HEK293 (cell line): ENCODE measurements around the gene ICE1.

Source experiments
- CTCF ChIA-PET: fragments of 350-600 bp; formaldehyde crosslinking; extraction: SDS; loops from one replicate; lab custom pipeline; 2021; ENCODE audit warnings: antibody characterized with exemption; lab: Yijun Ruan, JAX
- POLR2A ChIA-PET: fragments of 300-600 bp; formaldehyde crosslinking; extraction: SDS; loops from one replicate; lab custom pipeline; 2020; ENCODE audit warnings: antibody characterized with exemption, inconsistent platforms; lab: Yijun Ruan, JAX
- H3K27ac ChIP-seq: fragments of 200-500 bp; sonication (Bioruptor generic); 2 replicates; pipeline ENCODE4 v1.5.1; 2014; ENCODE audit warnings: low read depth, low read length, control low read depth, inconsistent platforms; ENCODE audit errors: extremely low read depth
- H3K36me3 ChIP-seq, 2 experiments: fragments of 200-500 bp in 1 of 2; sonication (Bioruptor generic) in 1 of 2; 1 replicate in 1 of 2; 2 replicates in 1 of 2; pipeline ENCODE4 v1.5.1; 2014 to 2017; ENCODE audit warnings: inconsistent platforms in 2 of 2, low read length in 2 of 2; ENCODE audit not compliant: control insufficient read depth in 2 of 2, insufficient read depth in 1 of 2
- H3K4me1 ChIP-seq: fragments of 200-500 bp; sonication (Bioruptor generic); 2 replicates; pipeline ENCODE4 v1.5.1; 2014; ENCODE audit warnings: mild to moderate bottlenecking, low read length, inconsistent platforms; ENCODE audit not compliant: control insufficient read depth, insufficient read depth
- H3K4me3 ChIP-seq: 2 replicates; pipeline ENCODE4 v1.5.1; 2011; ENCODE audit warnings: low read depth, mild to moderate bottlenecking, control low read depth, low read length, moderate library complexity
- H3K9me3 ChIP-seq: fragments of 200-500 bp; sonication (Bioruptor generic); 2 replicates; pipeline ENCODE4 v1.5.1; 2014; ENCODE audit warnings: low read depth, low read length, inconsistent platforms; ENCODE audit not compliant: control insufficient read depth, insufficient read depth
- GLIS2 ChIP-seq: fragments of 450-650 bp; formaldehyde crosslinking; IDR thresholded peaks from 2 replicates; pipeline ENCODE4 v1.5.1; 2016; ENCODE audit warnings: missing biosample characterization, missing genetic modification characterization
- HOXD13 ChIP-seq: sonication (generic); formaldehyde crosslinking; IDR thresholded peaks from 2 replicates; pipeline ENCODE4 v1.8.0; 2022; ENCODE audit warnings: missing genetic modification reagents, borderline replicate concordance
- KLF7 ChIP-seq: fragments of 450-650 bp; formaldehyde crosslinking; IDR thresholded peaks from 2 replicates; pipeline ENCODE4 v1.5.1; 2016; ENCODE audit warnings: missing biosample characterization, missing genetic modification characterization, borderline replicate concordance
- ZBTB20 ChIP-seq: fragments of 450-650 bp; formaldehyde crosslinking; IDR thresholded peaks from 2 replicates; pipeline ENCODE4 v1.5.1; 2016; ENCODE audit warnings: missing biosample characterization, missing genetic modification characterization
- ZFP3 ChIP-seq: fragments of 450-650 bp; formaldehyde crosslinking; IDR thresholded peaks from 2 replicates; pipeline ENCODE4 v1.5.1; 2016; ENCODE audit warnings: low read depth, missing biosample characterization, missing genetic modification characterization
- ZNF121 ChIP-seq: fragments of 450-650 bp; formaldehyde crosslinking; IDR thresholded peaks from 2 replicates; pipeline ENCODE4 v1.5.1; 2016; ENCODE audit warnings: missing biosample characterization, missing genetic modification characterization
- ZNF132 ChIP-seq: fragments of 450-650 bp; formaldehyde crosslinking; IDR thresholded peaks from 2 replicates; pipeline ENCODE4 v1.5.1; 2017; ENCODE audit warnings: missing biosample characterization, missing genetic modification characterization, borderline replicate concordance
- ZNF146 ChIP-seq: fragments of 450-650 bp; formaldehyde crosslinking; IDR thresholded peaks from 2 replicates; pipeline ENCODE4 v1.5.1; 2016; ENCODE audit warnings: missing biosample characterization, missing genetic modification characterization
- ZNF2 ChIP-seq: fragments of 450-650 bp; formaldehyde crosslinking; IDR thresholded peaks from 2 replicates; pipeline ENCODE4 v1.5.1; 2016; ENCODE audit warnings: missing biosample characterization, missing genetic modification characterization
- ZNF302 ChIP-seq: fragments of 450-650 bp; formaldehyde crosslinking; IDR thresholded peaks from 2 replicates; pipeline ENCODE4 v1.5.1; 2016; ENCODE audit warnings: missing biosample characterization, missing genetic modification characterization, low read depth
- ZNF426 ChIP-seq: fragments of 450-650 bp; formaldehyde crosslinking; IDR thresholded peaks from 2 replicates; pipeline ENCODE4 v1.5.1; 2017; ENCODE audit warnings: missing biosample characterization, missing genetic modification characterization, mild to moderate bottlenecking, inconsistent platforms, moderate library complexity
- ZNF529 ChIP-seq: fragments of 450-650 bp; formaldehyde crosslinking; IDR thresholded peaks from 2 replicates; pipeline ENCODE4 v1.5.1; 2017; ENCODE audit warnings: missing genetic modification characterization, missing biosample characterization; ENCODE audit not compliant: insufficient replicate concordance
- ZNF549 ChIP-seq: fragments of 450-650 bp; IDR thresholded peaks from 2 replicates; pipeline ENCODE4 v1.5.1; 2018; ENCODE audit warnings: missing biosample characterization, missing genetic modification characterization, mild to moderate bottlenecking, inconsistent platforms, moderate library complexity
- ZNF560 ChIP-seq: fragments of 450-650 bp; formaldehyde crosslinking; IDR thresholded peaks from 2 replicates; pipeline ENCODE4 v1.5.1; 2017; ENCODE audit warnings: missing biosample characterization, missing genetic modification characterization, borderline replicate concordance
- ZNF571 ChIP-seq: fragments of 450-650 bp; formaldehyde crosslinking; IDR thresholded peaks from 2 replicates; pipeline ENCODE4 v1.5.0; 2017; ENCODE audit warnings: missing biosample characterization, missing genetic modification characterization
- ZNF596 ChIP-seq: fragments of 450-650 bp; IDR thresholded peaks from 2 replicates; pipeline ENCODE4 v1.5.0; 2018; ENCODE audit warnings: missing biosample characterization, mild to moderate bottlenecking, missing genetic modification characterization, moderate library complexity
- ZNF626 ChIP-seq: fragments of 450-650 bp; sonication (Bioruptor Pico); formaldehyde crosslinking; IDR thresholded peaks from 2 replicates; pipeline ENCODE4 v1.5.1; 2018; ENCODE audit warnings: missing biosample characterization, missing genetic modification characterization, inconsistent platforms
- ZNF747 ChIP-seq: fragments of 450-650 bp; formaldehyde crosslinking; IDR thresholded peaks from 2 replicates; pipeline ENCODE4 v1.5.1; 2016; ENCODE audit warnings: missing biosample characterization, missing genetic modification characterization
- TF ChIP-seq, protein P1 (sequence below): fragments of 450-650 bp; formaldehyde crosslinking; IDR thresholded peaks from 2 replicates; pipeline ENCODE4 v1.5.1; 2016; ENCODE audit warnings: missing biosample characterization, missing genetic modification characterization, borderline replicate concordance
- TF ChIP-seq, protein P2 (sequence below): fragments of 450-650 bp; IDR thresholded peaks from 2 replicates; pipeline ENCODE4 v1.5.1; 2018; ENCODE audit warnings: missing biosample characterization, mild to moderate bottlenecking, missing genetic modification characterization
- TF ChIP-seq, protein P3 (sequence below): fragments of 450-650 bp; formaldehyde crosslinking; IDR thresholded peaks from 2 replicates; pipeline ENCODE4 v1.5.1; 2016; ENCODE audit warnings: missing biosample characterization, missing genetic modification characterization
- TF ChIP-seq, protein P4 (sequence below): fragments of 450-650 bp; formaldehyde crosslinking; IDR thresholded peaks from 2 replicates; pipeline ENCODE4 v1.5.1; 2017; ENCODE audit warnings: missing biosample characterization, missing genetic modification characterization

ICE1 gene

DNA sequence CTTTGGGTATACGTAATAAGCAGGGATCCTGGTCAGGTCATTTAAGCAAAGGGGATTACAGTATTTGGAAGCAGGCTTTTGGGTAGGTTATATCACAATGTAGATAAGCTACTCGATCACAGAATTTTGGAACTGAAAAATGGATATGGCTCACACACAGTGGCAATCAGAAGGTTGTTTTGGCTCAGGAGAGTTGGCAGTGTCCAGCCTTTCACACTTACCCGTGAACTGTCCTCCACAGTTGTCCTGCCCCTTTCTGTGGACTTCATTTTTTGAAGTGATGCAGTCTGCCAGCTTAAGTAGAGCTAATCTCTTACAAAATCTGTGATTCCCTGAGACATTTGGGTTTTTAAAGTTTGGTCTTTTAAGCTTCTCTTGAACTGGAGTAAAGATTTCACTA, 30.7 kb downstream of the ICE1 start:
- no peaks in the 10 kb centered on the region for H3K9me3 ChIP-seq
- no peak overlapping the region for H3K4me3 ChIP-seq
- H3K27ac ChIP-seq = no peak overlapping the region
- ChIA-PET CTCF (interaction anchor here (0.6 to 0.8 kb wide), 2 partner anchors 9 to 291 kb away, joined by 3 read pairs; no protein-coding TSS in a partner anchor), POLR2A (no interaction called here)
- no peaks in the 10 kb centered on the region for H3K4me1 ChIP-seq
- TF ChIP-seq ZFP3 (tag by site-specific recombination) = no peak
- no peak for TF ChIP-seq ZNF426 (tag by site-specific recombination)
- TF ChIP-seq, protein P1, sequence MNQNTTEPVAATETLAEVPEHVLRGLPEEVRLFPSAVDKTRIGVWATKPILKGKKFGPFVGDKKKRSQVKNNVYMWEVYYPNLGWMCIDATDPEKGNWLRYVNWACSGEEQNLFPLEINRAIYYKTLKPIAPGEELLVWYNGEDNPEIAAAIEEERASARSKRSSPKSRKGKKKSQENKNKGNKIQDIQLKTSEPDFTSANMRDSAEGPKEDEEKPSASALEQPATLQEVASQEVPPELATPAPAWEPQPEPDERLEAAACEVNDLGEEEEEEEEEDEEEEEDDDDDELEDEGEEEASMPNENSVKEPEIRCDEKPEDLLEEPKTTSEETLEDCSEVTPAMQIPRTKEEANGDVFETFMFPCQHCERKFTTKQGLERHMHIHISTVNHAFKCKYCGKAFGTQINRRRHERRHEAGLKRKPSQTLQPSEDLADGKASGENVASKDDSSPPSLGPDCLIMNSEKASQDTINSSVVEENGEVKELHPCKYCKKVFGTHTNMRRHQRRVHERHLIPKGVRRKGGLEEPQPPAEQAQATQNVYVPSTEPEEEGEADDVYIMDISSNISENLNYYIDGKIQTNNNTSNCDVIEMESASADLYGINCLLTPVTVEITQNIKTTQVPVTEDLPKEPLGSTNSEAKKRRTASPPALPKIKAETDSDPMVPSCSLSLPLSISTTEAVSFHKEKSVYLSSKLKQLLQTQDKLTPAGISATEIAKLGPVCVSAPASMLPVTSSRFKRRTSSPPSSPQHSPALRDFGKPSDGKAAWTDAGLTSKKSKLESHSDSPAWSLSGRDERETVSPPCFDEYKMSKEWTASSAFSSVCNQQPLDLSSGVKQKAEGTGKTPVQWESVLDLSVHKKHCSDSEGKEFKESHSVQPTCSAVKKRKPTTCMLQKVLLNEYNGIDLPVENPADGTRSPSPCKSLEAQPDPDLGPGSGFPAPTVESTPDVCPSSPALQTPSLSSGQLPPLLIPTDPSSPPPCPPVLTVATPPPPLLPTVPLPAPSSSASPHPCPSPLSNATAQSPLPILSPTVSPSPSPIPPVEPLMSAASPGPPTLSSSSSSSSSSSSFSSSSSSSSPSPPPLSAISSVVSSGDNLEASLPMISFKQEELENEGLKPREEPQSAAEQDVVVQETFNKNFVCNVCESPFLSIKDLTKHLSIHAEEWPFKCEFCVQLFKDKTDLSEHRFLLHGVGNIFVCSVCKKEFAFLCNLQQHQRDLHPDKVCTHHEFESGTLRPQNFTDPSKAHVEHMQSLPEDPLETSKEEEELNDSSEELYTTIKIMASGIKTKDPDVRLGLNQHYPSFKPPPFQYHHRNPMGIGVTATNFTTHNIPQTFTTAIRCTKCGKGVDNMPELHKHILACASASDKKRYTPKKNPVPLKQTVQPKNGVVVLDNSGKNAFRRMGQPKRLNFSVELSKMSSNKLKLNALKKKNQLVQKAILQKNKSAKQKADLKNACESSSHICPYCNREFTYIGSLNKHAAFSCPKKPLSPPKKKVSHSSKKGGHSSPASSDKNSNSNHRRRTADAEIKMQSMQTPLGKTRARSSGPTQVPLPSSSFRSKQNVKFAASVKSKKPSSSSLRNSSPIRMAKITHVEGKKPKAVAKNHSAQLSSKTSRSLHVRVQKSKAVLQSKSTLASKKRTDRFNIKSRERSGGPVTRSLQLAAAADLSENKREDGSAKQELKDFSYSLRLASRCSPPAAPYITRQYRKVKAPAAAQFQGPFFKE (tag by site-specific recombination) = no peak
- no peak for TF ChIP-seq ZNF560
- no peak for TF ChIP-seq ZBTB20 (tag by site-specific recombination)
- H3K36me3 ChIP-seq = peaks cover 69 to 83% of the 10 kb centered on the region in 2 experiments

DNA sequence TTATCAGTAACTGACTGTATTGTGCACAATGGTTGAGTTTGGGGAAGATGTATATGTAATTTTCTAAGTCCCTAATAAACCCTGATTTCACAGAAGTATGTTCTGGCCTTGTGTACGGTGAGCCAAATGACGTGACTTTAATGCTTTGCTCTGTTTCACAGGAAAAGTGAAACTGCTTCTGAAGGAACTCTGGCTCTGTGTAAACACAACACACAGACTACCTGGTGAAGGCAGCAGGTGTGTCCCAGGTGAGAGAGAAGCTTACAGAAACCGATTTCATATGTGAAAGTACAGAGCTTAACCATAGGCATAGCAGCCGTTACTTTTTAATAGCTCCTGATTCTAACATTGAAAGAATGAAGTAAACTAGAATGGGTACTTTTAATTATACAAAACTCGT, 31.9 kb downstream of the ICE1 start:
- Histone ChIP-seq H3K9me3 (no peaks in the 10 kb centered on the region), H3K4me3 (no peak overlapping the region), H3K27ac (no peak overlapping the region), H3K4me1 (no peaks in the 10 kb centered on the region), H3K36me3 (peaks cover 64 to 83% of the 10 kb centered on the region in 2 experiments)
- TF ChIP-seq, protein P2, sequence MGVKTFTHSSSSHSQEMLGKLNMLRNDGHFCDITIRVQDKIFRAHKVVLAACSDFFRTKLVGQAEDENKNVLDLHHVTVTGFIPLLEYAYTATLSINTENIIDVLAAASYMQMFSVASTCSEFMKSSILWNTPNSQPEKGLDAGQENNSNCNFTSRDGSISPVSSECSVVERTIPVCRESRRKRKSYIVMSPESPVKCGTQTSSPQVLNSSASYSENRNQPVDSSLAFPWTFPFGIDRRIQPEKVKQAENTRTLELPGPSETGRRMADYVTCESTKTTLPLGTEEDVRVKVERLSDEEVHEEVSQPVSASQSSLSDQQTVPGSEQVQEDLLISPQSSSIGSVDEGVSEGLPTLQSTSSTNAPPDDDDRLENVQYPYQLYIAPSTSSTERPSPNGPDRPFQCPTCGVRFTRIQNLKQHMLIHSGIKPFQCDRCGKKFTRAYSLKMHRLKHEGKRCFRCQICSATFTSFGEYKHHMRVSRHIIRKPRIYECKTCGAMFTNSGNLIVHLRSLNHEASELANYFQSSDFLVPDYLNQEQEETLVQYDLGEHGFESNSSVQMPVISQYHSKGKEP = no peak
- no peak for TF ChIP-seq ZNF2 (tag by site-specific recombination)
- TF ChIP-seq ZNF302 (tag by site-specific recombination) = no peak
- no peak for TF ChIP-seq KLF7 (tag by site-specific recombination)
- no peak for TF ChIP-seq GLIS2 (tag by site-specific recombination)
- no peak for TF ChIP-seq ZNF549 (tag by site-specific recombination)
- TF ChIP-seq HOXD13 (CRISPR knock-in tag) = no peak
- no peak for TF ChIP-seq ZNF132 (tag by site-specific recombination)
- TF ChIP-seq ZNF626 (tag by site-specific recombination) = no peak
- no peak for TF ChIP-seq ZNF747 (tag by site-specific recombination)
- TF ChIP-seq, protein P3, sequence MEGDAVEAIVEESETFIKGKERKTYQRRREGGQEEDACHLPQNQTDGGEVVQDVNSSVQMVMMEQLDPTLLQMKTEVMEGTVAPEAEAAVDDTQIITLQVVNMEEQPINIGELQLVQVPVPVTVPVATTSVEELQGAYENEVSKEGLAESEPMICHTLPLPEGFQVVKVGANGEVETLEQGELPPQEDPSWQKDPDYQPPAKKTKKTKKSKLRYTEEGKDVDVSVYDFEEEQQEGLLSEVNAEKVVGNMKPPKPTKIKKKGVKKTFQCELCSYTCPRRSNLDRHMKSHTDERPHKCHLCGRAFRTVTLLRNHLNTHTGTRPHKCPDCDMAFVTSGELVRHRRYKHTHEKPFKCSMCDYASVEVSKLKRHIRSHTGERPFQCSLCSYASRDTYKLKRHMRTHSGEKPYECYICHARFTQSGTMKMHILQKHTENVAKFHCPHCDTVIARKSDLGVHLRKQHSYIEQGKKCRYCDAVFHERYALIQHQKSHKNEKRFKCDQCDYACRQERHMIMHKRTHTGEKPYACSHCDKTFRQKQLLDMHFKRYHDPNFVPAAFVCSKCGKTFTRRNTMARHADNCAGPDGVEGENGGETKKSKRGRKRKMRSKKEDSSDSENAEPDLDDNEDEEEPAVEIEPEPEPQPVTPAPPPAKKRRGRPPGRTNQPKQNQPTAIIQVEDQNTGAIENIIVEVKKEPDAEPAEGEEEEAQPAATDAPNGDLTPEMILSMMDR (tag by site-specific recombination) = no peak
- TF ChIP-seq ZNF146 (tag by site-specific recombination) = no peak
- TF ChIP-seq, protein P4, sequence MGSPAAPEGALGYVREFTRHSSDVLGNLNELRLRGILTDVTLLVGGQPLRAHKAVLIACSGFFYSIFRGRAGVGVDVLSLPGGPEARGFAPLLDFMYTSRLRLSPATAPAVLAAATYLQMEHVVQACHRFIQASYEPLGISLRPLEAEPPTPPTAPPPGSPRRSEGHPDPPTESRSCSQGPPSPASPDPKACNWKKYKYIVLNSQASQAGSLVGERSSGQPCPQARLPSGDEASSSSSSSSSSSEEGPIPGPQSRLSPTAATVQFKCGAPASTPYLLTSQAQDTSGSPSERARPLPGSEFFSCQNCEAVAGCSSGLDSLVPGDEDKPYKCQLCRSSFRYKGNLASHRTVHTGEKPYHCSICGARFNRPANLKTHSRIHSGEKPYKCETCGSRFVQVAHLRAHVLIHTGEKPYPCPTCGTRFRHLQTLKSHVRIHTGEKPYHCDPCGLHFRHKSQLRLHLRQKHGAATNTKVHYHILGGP (tag by site-specific recombination) = no peak
- TF ChIP-seq ZNF571 (tag by site-specific recombination) = no peak
- no peak for TF ChIP-seq ZNF121 (tag by site-specific recombination)
- TF ChIP-seq ZNF596 (tag by site-specific recombination) = no peak
- TF ChIP-seq ZNF529 (tag by site-specific recombination) = no peak
- ChIA-PET POLR2A (no interaction called here), CTCF (no interaction called here)
